Hepatocyte (in vitro differentiated cells): ENCODE data around the gene DISP2.

Experiments used
- CTCF ChIP-seq: fragments of 200-600 bp; sonication (generic); IDR thresholded peaks from 2 replicates; pipeline ENCODE4 v1.5.1; 2016; ENCODE audit warnings: antibody characterized with exemption, mild to moderate bottlenecking; ENCODE audit not compliant: poor library complexity
- EZH2phosphoT487 ChIP-seq: fragments of 200-600 bp; sonication (generic); IDR thresholded peaks from one replicate; pipeline ENCODE4 v1.6.1; 2018; ENCODE audit warnings: antibody characterized with exemption, mild to moderate bottlenecking, low read depth, moderate library complexity; ENCODE audit not compliant: unreplicated experiment, severe bottlenecking

GRCh38 chr15:40338041-40338657, 19.9 kb upstream of the DISP2 start:
- TF ChIP-seq EZH2phosphoT487 (no peak), CTCF (peak; percentile 83)
